Suprapubic skin (tissue), 4 donors: ENCODE results near the gene C1QTNF8. TPM values are rescaled to one million over a fixed set of nuclear protein-coding genes. Genes with fewer than 3 reads are reported as not detected.

Experiments used
- DNase-seq, 2 donors: peaks; one replicate each; pipeline ENCODE4 v3.0.0-alpha.2; 2019; ENCODE audit warnings: low spot score in 2 of 2
- H3K27ac ChIP-seq: fragments of 200-600 bp; sonication (generic); one replicate; pipeline ENCODE4 v1.5.1; 2019
- H3K27me3 ChIP-seq: fragments of 200-600 bp; sonication (generic); one replicate; pipeline ENCODE4 v1.5.1; 2019
- H3K36me3 ChIP-seq: fragments of 200-600 bp; sonication (generic); one replicate; pipeline ENCODE4 v1.5.1; 2019
- H3K4me1 ChIP-seq: fragments of 200-600 bp; sonication (generic); one replicate; pipeline ENCODE4 v1.5.1; 2019
- H3K4me3 ChIP-seq: fragments of 200-600 bp; sonication (generic); one replicate; pipeline ENCODE4 v1.5.1; 2019; ENCODE audit warnings: mild to moderate bottlenecking
- H3K9me3 ChIP-seq: fragments of 200-600 bp; sonication (generic); one replicate; pipeline ENCODE4 v1.5.1; 2019
- EP300 ChIP-seq: sonication (generic); formaldehyde crosslinking; IDR thresholded peaks from one replicate; pipeline ENCODE4 v1.6.1; 2017; ENCODE audit warnings: antibody characterized with exemption
- POLR2A ChIP-seq, 2 donors: fragments of 450-650 bp; IDR thresholded peaks; one replicate each; pipeline ENCODE4 v1.6.1; 2017; ENCODE audit warnings: antibody characterized with exemption in 2 of 2, mild to moderate bottlenecking in 2 of 2, moderate library complexity in 2 of 2
- POLR2AphosphoS5 ChIP-seq, 3 donors: sonication (generic); formaldehyde crosslinking; IDR thresholded peaks; one replicate each; pipeline ENCODE4 v1.6.1; 2017; ENCODE audit warnings: antibody characterized with exemption in 3 of 3
- WGBS: methylation state at CpG from one replicate; pipeline ENCODE4 v1.1.5; 2018; 5-methylcytosine and 5-hydroxymethylcytosine counted together
- total RNA-seq, 4 donors: library from RNA; depleted of rRNA; stranded (reverse); fragments of >200 nt; gene quantifications; one replicate each; pipeline ENCODE4 v1.1.0, GENCODE V29; 2016
- TF ChIP-seq, protein P1 (sequence below), 2 donors: fragments of 200-600 bp in 1 of 2; fragments of 450-650 bp in 1 of 2; sonication (generic) in 1 of 2; IDR thresholded peaks; one replicate each; pipeline ENCODE4 v1.5.1; 2016 to 2019; ENCODE audit warnings: antibody characterized with exemption in 2 of 2, mild to moderate bottlenecking in 1 of 2, moderate library complexity in 1 of 2

The C1QTNF8 gene
- total RNA-seq, 4 donors from 2014 or later, result not detected

DNA sequence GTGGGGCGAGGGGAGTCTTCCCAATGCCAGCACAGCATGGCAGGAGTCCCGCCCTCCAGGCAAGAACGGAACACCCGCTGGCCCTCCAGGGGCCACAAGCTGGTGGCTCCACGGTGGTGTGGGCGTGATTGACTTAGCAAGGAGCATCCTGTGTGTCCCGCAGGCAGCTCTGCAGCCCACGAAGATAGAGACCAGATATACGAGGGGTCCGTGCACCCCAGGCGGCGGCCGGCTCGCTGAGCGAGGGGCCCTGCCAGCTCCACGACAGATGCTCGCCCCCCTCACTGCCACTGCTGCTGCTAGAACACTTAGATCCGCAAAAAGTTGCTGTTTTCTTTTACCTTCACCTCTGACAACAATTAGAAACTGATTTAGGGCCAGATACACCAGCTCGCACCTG lies 46.9 kb upstream of the C1QTNF8 start:
- H3K27ac ChIP-seq, result no peak overlapping the region
- no peak for DNase-seq
- H3K27me3 ChIP-seq, result peaks cover 80% of the 10 kb centered on the region
- TF ChIP-seq EP300 (no peak), POLR2AphosphoS5 (IDR thresholded peaks at IDR 0.05) (no peak), POLR2A (IDR thresholded peaks at IDR 0.05) (no peak)
- TF ChIP-seq, protein P1, sequence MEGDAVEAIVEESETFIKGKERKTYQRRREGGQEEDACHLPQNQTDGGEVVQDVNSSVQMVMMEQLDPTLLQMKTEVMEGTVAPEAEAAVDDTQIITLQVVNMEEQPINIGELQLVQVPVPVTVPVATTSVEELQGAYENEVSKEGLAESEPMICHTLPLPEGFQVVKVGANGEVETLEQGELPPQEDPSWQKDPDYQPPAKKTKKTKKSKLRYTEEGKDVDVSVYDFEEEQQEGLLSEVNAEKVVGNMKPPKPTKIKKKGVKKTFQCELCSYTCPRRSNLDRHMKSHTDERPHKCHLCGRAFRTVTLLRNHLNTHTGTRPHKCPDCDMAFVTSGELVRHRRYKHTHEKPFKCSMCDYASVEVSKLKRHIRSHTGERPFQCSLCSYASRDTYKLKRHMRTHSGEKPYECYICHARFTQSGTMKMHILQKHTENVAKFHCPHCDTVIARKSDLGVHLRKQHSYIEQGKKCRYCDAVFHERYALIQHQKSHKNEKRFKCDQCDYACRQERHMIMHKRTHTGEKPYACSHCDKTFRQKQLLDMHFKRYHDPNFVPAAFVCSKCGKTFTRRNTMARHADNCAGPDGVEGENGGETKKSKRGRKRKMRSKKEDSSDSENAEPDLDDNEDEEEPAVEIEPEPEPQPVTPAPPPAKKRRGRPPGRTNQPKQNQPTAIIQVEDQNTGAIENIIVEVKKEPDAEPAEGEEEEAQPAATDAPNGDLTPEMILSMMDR (IDR thresholded peaks at IDR 0.05), result no peak
- H3K9me3 ChIP-seq, result no peaks in the 10 kb centered on the region
- H3K36me3 ChIP-seq, result no peaks in the 10 kb centered on the region
- WGBS, result 75% methylated on average over 5 of the region's 19 CpGs
- H3K4me1 ChIP-seq, result no peaks in the 10 kb centered on the region
- no peak overlapping the region for H3K4me3 ChIP-seq

DNA sequence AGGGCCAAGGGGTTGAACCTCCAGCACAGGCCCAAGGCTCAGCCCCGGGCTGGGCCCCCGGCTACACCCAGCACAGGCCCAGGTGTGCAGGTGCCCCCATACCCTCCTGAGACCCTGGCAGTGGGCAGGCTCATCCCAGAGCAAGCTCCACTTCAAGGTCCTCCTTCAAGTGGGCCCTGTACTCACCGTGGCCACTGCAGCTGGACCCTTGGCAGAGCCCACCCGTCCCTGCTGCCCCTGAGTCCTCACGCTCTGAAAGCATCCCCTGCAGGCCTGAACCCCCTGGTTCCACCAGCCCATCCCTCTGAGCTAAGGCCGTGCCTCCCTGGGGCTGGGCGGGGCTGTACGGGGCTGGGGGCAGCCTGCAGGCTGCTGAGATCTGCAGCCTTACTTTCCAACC lies 45.7 kb upstream of the C1QTNF8 start:
- peaks cover 81% of the 10 kb centered on the region for H3K27me3 ChIP-seq

DNA sequence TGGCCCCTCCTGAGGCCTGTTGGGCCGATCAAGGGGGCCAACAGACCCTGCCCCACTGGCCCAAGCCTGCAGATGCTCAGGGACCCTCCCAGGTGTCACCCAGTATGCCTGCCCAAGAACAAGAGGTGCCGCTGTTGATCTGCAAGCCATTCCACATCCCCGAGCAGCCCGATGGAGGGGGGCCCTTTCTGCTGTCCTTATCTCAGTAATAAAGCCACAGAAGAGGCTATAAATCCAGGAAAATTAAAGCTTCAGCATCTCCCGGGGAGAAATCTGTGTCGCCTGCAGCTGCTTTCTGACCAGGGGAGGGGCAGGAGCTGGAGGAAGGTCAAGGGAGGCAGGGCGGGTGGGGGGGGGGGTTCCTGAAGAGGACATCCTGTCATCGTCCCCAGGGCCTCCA lies 45.1 kb upstream of the C1QTNF8 start:
- no peaks in the 10 kb centered on the region for H3K9me3 ChIP-seq
- TF ChIP-seq POLR2AphosphoS5 (IDR thresholded peaks at IDR 0.05) (no peak), POLR2A (IDR thresholded peaks at IDR 0.05) (no peak), EP300 (no peak)
- TF ChIP-seq, protein P1 (IDR thresholded peaks at IDR 0.05), result no peak
- no peak overlapping the region for H3K27ac ChIP-seq
- H3K27me3 ChIP-seq, result peaks cover 78% of the 10 kb centered on the region
- WGBS, result 29% methylated on average over 4 of the region's 8 CpGs
- DNase-seq, result no peak
- no peaks in the 10 kb centered on the region for H3K4me1 ChIP-seq
- no peak overlapping the region for H3K4me3 ChIP-seq
- no peaks in the 10 kb centered on the region for H3K36me3 ChIP-seq

More for the DNA sequence above, 45.7 kb upstream of the C1QTNF8 start:
- no peaks in the 10 kb centered on the region for H3K9me3 ChIP-seq
- TF ChIP-seq EP300 (no peak), POLR2A (IDR thresholded peaks at IDR 0.05) (no peak), POLR2AphosphoS5 (IDR thresholded peaks at IDR 0.05) (no peak)
- TF ChIP-seq, protein P1 (IDR thresholded peaks at IDR 0.05), result no peak
- no peak overlapping the region for H3K27ac ChIP-seq
- no peaks in the 10 kb centered on the region for H3K36me3 ChIP-seq
- 68% methylated on average over 5 of the region's 8 CpGs for WGBS
- no peaks in the 10 kb centered on the region for H3K4me1 ChIP-seq
- no peak overlapping the region for H3K4me3 ChIP-seq
- no peak for DNase-seq

DNA sequence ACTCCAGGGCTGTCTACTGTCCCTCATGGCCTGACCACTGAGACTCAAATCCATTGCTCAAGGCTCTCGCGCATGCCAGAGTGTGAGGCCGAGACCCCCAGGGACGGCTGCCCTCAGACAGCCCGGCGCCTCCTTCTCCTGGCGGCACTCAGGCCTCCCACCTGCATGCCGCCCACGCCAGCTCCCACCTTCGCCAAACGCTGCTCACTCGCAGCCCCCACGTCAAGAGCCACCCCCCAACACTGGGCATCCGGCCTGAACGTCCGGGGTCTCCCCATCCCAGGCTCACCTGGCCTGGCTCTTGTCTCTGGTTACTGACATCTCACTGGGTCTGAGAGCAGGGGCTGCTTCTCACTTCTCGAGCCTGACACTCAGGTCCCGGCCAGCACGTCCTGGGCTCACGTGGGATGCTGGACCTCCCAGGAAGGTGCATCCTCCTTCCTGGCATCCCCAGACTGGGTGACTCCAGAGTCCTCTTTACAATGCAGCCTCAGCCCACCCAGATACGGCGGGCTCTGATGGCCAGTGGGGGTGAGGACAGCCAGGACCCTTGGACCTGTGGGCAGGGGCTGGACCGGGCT lies 44.6 kb upstream of the C1QTNF8 start:
- Histone ChIP-seq H3K27me3 (peaks cover 75% of the 10 kb centered on the region), H3K36me3 (no peaks in the 10 kb centered on the region), H3K4me3 (no peak overlapping the region), H3K27ac (no peak overlapping the region), H3K9me3 (no peaks in the 10 kb centered on the region), H3K4me1 (no peaks in the 10 kb centered on the region)
- no peak for DNase-seq
- no peak for TF ChIP-seq POLR2A (IDR thresholded peaks at IDR 0.05)
- no peak for TF ChIP-seq EP300
- WGBS, result 86% methylated on average over 21 of the region's 23 CpGs

DNA sequence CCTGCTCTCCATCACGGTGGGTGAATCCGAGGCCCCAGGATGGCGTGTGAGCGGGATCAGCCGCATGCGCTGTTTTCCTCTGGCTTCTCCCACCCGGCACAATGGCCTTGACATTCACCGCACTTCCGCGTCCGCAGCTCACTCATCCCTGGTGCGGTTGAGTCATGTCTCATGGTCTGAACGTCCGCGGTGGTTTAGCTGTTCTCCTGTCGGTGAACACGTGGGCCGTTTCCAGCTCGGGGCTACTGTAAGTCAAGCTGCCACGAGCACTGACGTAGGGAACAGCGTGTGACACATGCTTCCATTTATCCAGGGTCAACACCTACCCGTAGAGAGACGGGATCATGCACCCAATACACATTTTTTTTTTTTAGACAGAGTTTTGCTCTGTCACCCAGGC lies 41.6 kb upstream of the C1QTNF8 start:
- no peak overlapping the region for H3K4me3 ChIP-seq
- no peak for DNase-seq
- no peaks in the 10 kb centered on the region for H3K36me3 ChIP-seq
- WGBS, result 79% methylated on average over 24 of the region's 24 CpGs
- H3K27ac ChIP-seq, result no peak overlapping the region
- H3K27me3 ChIP-seq, result peaks cover 74% of the 10 kb centered on the region
- H3K9me3 ChIP-seq, result no peaks in the 10 kb centered on the region
- H3K4me1 ChIP-seq, result no peaks in the 10 kb centered on the region
- TF ChIP-seq, protein P1 (IDR thresholded peaks at IDR 0.05), result no peak
- TF ChIP-seq POLR2AphosphoS5 (IDR thresholded peaks at IDR 0.05), result no peak
- no peak for TF ChIP-seq POLR2A (IDR thresholded peaks at IDR 0.05)

DNA sequence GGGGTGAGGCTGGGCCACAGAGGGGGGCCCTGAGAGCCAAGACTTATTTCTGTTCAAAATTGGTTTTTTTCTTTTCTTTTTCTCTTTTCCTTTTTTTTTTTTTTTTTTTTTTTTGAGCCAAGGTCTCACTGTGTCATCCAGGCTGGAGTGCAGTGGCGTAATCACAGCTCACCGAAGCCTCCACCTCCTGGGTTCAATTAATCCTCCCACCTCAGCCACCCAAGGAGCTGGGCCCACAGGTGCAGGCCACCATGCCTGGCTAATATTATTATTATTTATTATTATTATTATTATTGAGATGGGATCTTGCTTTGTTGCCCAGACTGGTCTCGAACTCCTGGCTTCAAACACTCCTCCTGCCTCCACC lies 39.4 kb upstream of the C1QTNF8 start:
- H3K36me3 ChIP-seq, result no peaks in the 10 kb centered on the region
- TF ChIP-seq POLR2AphosphoS5 (IDR thresholded peaks at IDR 0.05) (no peak), EP300 (no peak), POLR2A (IDR thresholded peaks at IDR 0.05) (no peak)
- TF ChIP-seq, protein P1 (IDR thresholded peaks at IDR 0.05), result no peak
- no peak for DNase-seq
- H3K27me3 ChIP-seq, result peaks cover 65% of the 10 kb centered on the region
- no peaks in the 10 kb centered on the region for H3K4me1 ChIP-seq
- H3K4me3 ChIP-seq, result no peak overlapping the region
- no peaks in the 10 kb centered on the region for H3K9me3 ChIP-seq
- no peak overlapping the region for H3K27ac ChIP-seq
- WGBS, result 83% methylated on average over 3 of the region's 3 CpGs
